Panc1 (cell line): ENCODE results near the gene ABCC1. TPM values are rescaled to one million over a fixed set of nuclear protein-coding genes. Genes with fewer than 3 reads are reported as not detected.
"Not testable (repeated sequence)": the region's sequence is repeated elsewhere in the genome, so short reads cannot be mapped to it uniquely, and the experiment has no call there.

Experiments used
- ATAC-seq: fragments of 200-7000 bp; cut with Tn5 transposase; 2 replicates; pipeline ENCODE4 v1.9.1; 2020; ENCODE audit warnings: mild to moderate bottlenecking, moderate library complexity
- BruUV-seq: library from RNA; stranded (reverse); fragments of 400-500 nt; replicated peaks from 2 replicates; lab custom pipeline; 2021; lab: Mats Ljungman, UMichigan
- CTCF ChIA-PET: fragments of 300-600 bp; sonication (Branson Sonifier 250); formaldehyde crosslinking; loops from one replicate; lab custom pipeline; 2022; ENCODE audit warnings: antibody characterized with exemption; lab: Charles Lee
- POLR2A ChIA-PET: fragments of 300-600 bp; sonication (Branson Sonifier 250); formaldehyde crosslinking; loops from one replicate; lab custom pipeline; 2022; ENCODE audit warnings: antibody characterized with exemption; lab: Charles Lee
- DNase-seq: peaks from one replicate; pipeline ENCODE4 v3.0.0-alpha.2; 2010; ENCODE audit warnings: low read depth, low spot score
- H3K27ac ChIP-seq: 2 replicates; pipeline ENCODE4 v1.5.1; 2011; ENCODE audit warnings: mild to moderate bottlenecking, low read length, inconsistent platforms
- H3K27me3 ChIP-seq: fragments of 200-500 bp; sonication (Bioruptor generic); 2 replicates; pipeline ENCODE4 v1.6.0; 2014; ENCODE audit warnings: low read length, inconsistent platforms; ENCODE audit not compliant: control insufficient read depth, insufficient read depth
- H3K36me3 ChIP-seq: fragments of 200-500 bp; sonication (Bioruptor generic); 2 replicates; pipeline ENCODE4 v1.5.1; 2014; ENCODE audit warnings: inconsistent platforms, mild to moderate bottlenecking, low read length, moderate library complexity; ENCODE audit not compliant: control insufficient read depth, insufficient read depth
- H3K4me1 ChIP-seq: 2 replicates; pipeline ENCODE4 v1.5.1; 2011; ENCODE audit warnings: inconsistent platforms, mild to moderate bottlenecking, low read length, moderate library complexity; ENCODE audit not compliant: control insufficient read depth, insufficient read depth
- H3K4me3 ChIP-seq, 2 experiments: 2 replicates each; pipeline ENCODE4 v1.5.1; 2011 to 2012; ENCODE audit warnings: low read depth in 2 of 2, low read length in 2 of 2, mild to moderate bottlenecking in 2 of 2, inconsistent platforms in 1 of 2, moderate library complexity in 1 of 2
- H3K9me3 ChIP-seq: fragments of 200-500 bp; sonication (Bioruptor generic); 2 replicates; pipeline ENCODE4 v1.5.1; 2014; ENCODE audit warnings: low read depth, mild to moderate bottlenecking, inconsistent platforms, low read length, moderate library complexity; ENCODE audit not compliant: control insufficient read depth, insufficient read depth
- CTCF ChIP-seq: fragments of 450-650 bp; IDR thresholded peaks from 2 replicates; pipeline ENCODE4 v1.5.1; 2017; ENCODE audit warnings: mild to moderate bottlenecking
- POLR2AphosphoS5 ChIP-seq: IDR thresholded peaks from 2 replicates; pipeline ENCODE4 v1.6.1; 2012; ENCODE audit warnings: mild to moderate bottlenecking, low read depth, low read length, moderate library complexity
- REST ChIP-seq, 2 experiments: IDR thresholded peaks; 2 replicates each; pipeline ENCODE4 v1.6.1; 2011 to 2012; ENCODE audit warnings: low read depth in 2 of 2, control low read depth in 1 of 2, low read length in 1 of 2, mild to moderate bottlenecking in 1 of 2, moderate library complexity in 1 of 2; ENCODE audit not compliant: insufficient read depth in 1 of 2
- SIN3A ChIP-seq: IDR thresholded peaks from 2 replicates; pipeline ENCODE4 v1.6.1; 2012; ENCODE audit warnings: low read depth, mild to moderate bottlenecking, low read length, moderate library complexity, borderline replicate concordance; ENCODE audit not compliant: insufficient read depth
- TCF7L2 ChIP-seq: IDR thresholded peaks from 2 replicates; pipeline ENCODE4 v1.6.1; 2011; ENCODE audit warnings: mild to moderate bottlenecking, low read depth, low read length, inconsistent platforms
- in situ Hi-C: cut with HindIII; loops from 2 replicates; pipeline ENCODE4 v1.10.0; 2016; ENCODE audit warnings: low sequenced_read_pairs, low pct_unique_long_range_greater_than_20kb
- intact Hi-C: fragments of 100-400 bp; cut with micrococcal nuclease; formaldehyde crosslinking; loops from one replicate; pipeline ENCODE4 v1.10.0; 2022; ENCODE audit not compliant: unreplicated experiment
- total RNA-seq: library from RNA; stranded (reverse); gene quantifications from one replicate; pipeline ENCODE4 v1.2.1, GENCODE V29; 2021; ENCODE audit not compliant: unreplicated experiment

Gene ABCC1
- total RNA-seq, 1 experiment from 2014 or later = 296 TPM

- no peaks in the 10 kb centered on the region for H3K36me3 ChIP-seq
- H3K4me3 ChIP-seq = no peak overlapping the region
- H3K4me1 ChIP-seq = no peaks in the 10 kb centered on the region
- no peaks in the 10 kb centered on the region for H3K9me3 ChIP-seq
- no TSS peak for BruUV-seq
- intact Hi-C loops = loop anchor here (10.0 kb wide), 1 partner anchor 416 kb away; no protein-coding TSS in a partner anchor
- no peak for ATAC-seq
- ChIA-PET POLR2A (interaction anchor here (0.6 kb wide), 1 partner anchor 675 kb away, joined by 3 read pairs; no protein-coding TSS in a partner anchor), CTCF (no interaction called here)
- in situ Hi-C loops = no loop called here
- no peaks in the 10 kb centered on the region for H3K27me3 ChIP-seq
- no peak for DNase-seq
- no peak for TF ChIP-seq CTCF
- no peak for TF ChIP-seq REST (IDR thresholded peaks at IDR 0.05; ENCODE audit: insufficient read depth in 1 of 2, low read depth in 2 of 2, low read length in 1 of 2)
- no peak for TF ChIP-seq SIN3A
- TF ChIP-seq TCF7L2 = no peak
- TF ChIP-seq POLR2AphosphoS5 = no peak
- H3K27ac ChIP-seq = no peak overlapping the region
Measured at GRCh38 chr16:16190546-16190945, 241.1 kb downstream of the ABCC1 start.

GRCh38 chr16:16190966-16191365 is 241.6 kb downstream of the ABCC1 start:
- BruUV-seq, H3K27ac ChIP-seq, POLR2A ChIA-PET, H3K36me3 ChIP-seq, H3K4me3 ChIP-seq, CTCF ChIA-PET, H3K4me1 ChIP-seq, DNase-seq, ATAC-seq, H3K27me3 ChIP-seq, H3K9me3 ChIP-seq, in situ Hi-C loops: not testable (repeated sequence)
- intact Hi-C loops = loop anchor here (10.0 kb wide), 1 partner anchor 416 kb away; no protein-coding TSS in a partner anchor

GRCh38 chr16:16191493-16192167 is 242.2 kb downstream of the ABCC1 start:
- Histone ChIP-seq H3K9me3 (no peaks in the 10 kb centered on the region), H3K27ac (no peak overlapping the region), H3K4me1 (no peaks in the 10 kb centered on the region), H3K36me3 (no peaks in the 10 kb centered on the region), H3K27me3 (no peaks in the 10 kb centered on the region), H3K4me3 (no peak overlapping the region)
- DNase-seq (no peak), ATAC-seq (no peak)
- in situ Hi-C loops = no loop called here
- ChIA-PET POLR2A (no interaction called here), CTCF (interaction anchor here (0.7 kb wide), 1 partner anchor 1621 kb away, joined by 5 read pairs; no protein-coding TSS in a partner anchor)
- intact Hi-C loops = loop anchor here (10.0 kb wide), 1 partner anchor 417 kb away; no protein-coding TSS in a partner anchor
- BruUV-seq = no TSS peak
- TF ChIP-seq TCF7L2 (no peak), CTCF (no peak), SIN3A (no peak), POLR2AphosphoS5 (no peak), REST (IDR thresholded peaks at IDR 0.05; ENCODE audit: insufficient read depth in 1 of 2, low read depth in 2 of 2, low read length in 1 of 2) (no peak)
